ENCODE measurements around the gene SLC39A13.
A peak's percentile ranks its signal among the peaks of the same experiment; 100 is the strongest.

Gene SLC39A13

GRCh38 chr11:47406896-47407745, 1.3 kb upstream of the SLC39A13 start:
- no peak for DNase-seq

GRCh38 chr11:47408598-47409439, 429 bp downstream of the SLC39A13 start:
- no peak for DNase-seq

- DNase-seq, result no peak
Observed at GRCh38 chr11:47409440-47410369, 1.3 kb downstream of the SLC39A13 start.

GRCh38 chr11:47410370-47411264, 2.2 kb downstream of the SLC39A13 start:
- no peak for DNase-seq

GRCh38 chr11:47411884-47412746, 3.7 kb downstream of the SLC39A13 start:
- DNase-seq, result peak; percentile 56

GRCh38 chr11:47413351-47413750, 5.0 kb downstream of the SLC39A13 start:
- no peak for DNase-seq

- DNase-seq, result no peak
Observed at GRCh38 chr11:47413908-47414684, 5.7 kb downstream of the SLC39A13 start.

- DNase-seq, result no peak
Observed at GRCh38 chr11:47414685-47415070, 6.3 kb downstream of the SLC39A13 start.

GRCh38 chr11:47415091-47415854, 6.9 kb downstream of the SLC39A13 start:
- DNase-seq, result no peak

GRCh38 chr11:47415949-47416472, 7.6 kb downstream of the SLC39A13 start:
- no peak for DNase-seq

GRCh38 chr11:47417712-47418111, 9.3 kb downstream of the SLC39A13 start:
- no peak for DNase-seq

- DNase-seq, result no peak
Observed at GRCh38 chr11:47418454-47419259, 10.3 kb downstream of the SLC39A13 start.

GRCh38 chr11:47425611-47426010, 17.2 kb downstream of the SLC39A13 start:
- DNase-seq, result no peak

GRCh38 chr11:47426062-47426956, 17.9 kb downstream of the SLC39A13 start, which contains the start of gene PSMC3:
Gene PSMC3, minus strand, starts transcription at chr11:47426439. Its CDS starts 160 bp downstream, at chr11:47426279.
- DNase-seq, result peak; percentile 98

- DNase-seq, result no peak
Observed at GRCh38 chr11:47430524-47430923, 22.1 kb downstream of the SLC39A13 start.

- DNase-seq, result no peak
Observed at GRCh38 chr11:47431356-47432083, 23.1 kb downstream of the SLC39A13 start.
